SH-SY5Y (cell line): ENCODE results near the gene GGA1.

ENCODE experiments used
- GATA2 ChIP-seq: IDR thresholded peaks from 2 replicates; pipeline ENCODE4 v1.6.1; 2011; ENCODE audit warnings: mild to moderate bottlenecking, low read depth, low read length
- GATA3 ChIP-seq: IDR thresholded peaks from 2 replicates; pipeline ENCODE4 v1.6.1; 2011; ENCODE audit warnings: low read depth, mild to moderate bottlenecking, low read length, moderate library complexity

DNA sequence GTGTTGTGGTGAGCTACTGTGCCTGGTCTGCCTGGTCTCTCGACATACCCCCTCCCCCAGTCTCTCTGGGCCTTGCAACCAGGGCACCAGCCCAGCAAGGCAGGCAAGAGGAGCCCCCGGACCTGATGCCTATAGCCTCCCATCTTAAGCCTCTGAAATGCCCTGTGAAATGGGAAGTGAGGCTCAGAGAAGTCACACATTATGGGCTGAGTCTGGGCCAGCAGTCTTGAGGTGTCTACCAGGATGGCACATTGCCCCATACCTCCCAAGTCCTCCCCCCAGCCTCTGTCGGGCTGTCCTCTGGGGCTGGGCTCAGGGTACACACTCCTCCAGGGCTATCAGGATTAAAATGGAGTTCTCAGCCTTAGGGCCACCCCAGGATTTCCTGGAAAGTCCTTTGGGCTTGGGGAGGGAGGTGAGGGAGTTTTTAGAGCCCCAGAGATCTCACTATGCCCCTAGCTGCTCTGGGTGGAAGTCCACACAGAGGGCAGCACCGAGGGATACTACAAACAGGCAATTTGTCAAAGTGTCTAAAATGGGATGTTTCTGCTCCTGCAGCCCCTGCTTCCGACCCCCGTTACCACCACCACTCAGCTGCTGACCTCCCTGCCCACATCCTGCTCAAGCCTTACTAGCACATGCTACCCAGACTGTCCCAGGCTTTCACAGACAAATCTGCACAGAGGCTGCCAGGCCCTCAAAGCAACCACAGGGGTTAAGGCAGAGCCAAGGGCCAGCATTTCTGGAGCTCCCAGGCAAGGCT, 27.7 kb downstream of the GGA1 start:
- TF ChIP-seq GATA3: no peak
- TF ChIP-seq GATA2: no peak
